Stomach (tissue), 4 donors: ENCODE measurements around the gene C11orf54.

ENCODE experiments used
- POLR2A ChIP-seq, 4 donors: fragments of 450-650 bp; IDR thresholded peaks; one replicate each; pipeline ENCODE4 v1.6.1; 2016; ENCODE audit warnings: antibody characterized with exemption in 4 of 4, control low read depth in 2 of 4, mild to moderate bottlenecking in 1 of 4, moderate library complexity in 1 of 4
- POLR2AphosphoS5 ChIP-seq, 3 donors: sonication (generic); formaldehyde crosslinking; IDR thresholded peaks; one replicate each; pipeline ENCODE4 v1.6.1; 2016; ENCODE audit warnings: antibody characterized with exemption in 3 of 3

- no peak for TF ChIP-seq POLR2AphosphoS5 (IDR thresholded peaks at IDR 0.05)
- TF ChIP-seq POLR2A (IDR thresholded peaks at IDR 0.05): no peak
These were observed 20.4 kb downstream of the C11orf54 start for GRCh38 chr11:93761910-93762309.
